GM12878 (cell line): Measurements from ENCODE around the gene NGB. TPM values are rescaled to one million over a fixed set of nuclear protein-coding genes. Genes with fewer than 3 reads are reported as not detected.

Source experiments
- ATAC-seq: fragments of 200-7000 bp; cut with Tn5 transposase; 3 replicates; pipeline ENCODE4 v1.9.1; 2020; ENCODE audit warnings: mild to moderate bottlenecking, moderate library complexity
- BruUV-seq: library from RNA; stranded (reverse); fragments of 400-500 nt; replicated peaks from 2 replicates; lab custom pipeline; 2021; lab: Mats Ljungman, UMichigan
- CTCF ChIA-PET: fragments of 300-600 bp; sonication (Branson Sonifier 250); formaldehyde crosslinking; extraction: SDS; loops from one replicate; lab custom pipeline; 2021; ENCODE audit warnings: inconsistent platforms; lab: Yijun Ruan, JAX
- POLR2A ChIA-PET: fragments of 350-600 bp; formaldehyde crosslinking; extraction: SDS; loops from one replicate; lab custom pipeline; 2021; ENCODE audit warnings: inconsistent platforms; lab: Charles Lee
- RAD21 ChIA-PET: fragments of 300-600 bp; sonication (Branson Sonifier 250); formaldehyde crosslinking; loops from one replicate; lab custom pipeline; 2023; ENCODE audit warnings: antibody characterized with exemption; ENCODE audit not compliant: unreplicated experiment; lab: Charles Lee
- SMC1A ChIA-PET: fragments of 300-600 bp; sonication (Branson Sonifier 250); formaldehyde crosslinking; loops from one replicate; lab custom pipeline; 2023; ENCODE audit not compliant: unreplicated experiment, uncharacterized antibody; lab: Charles Lee
- DNase-seq: peaks from one replicate; pipeline ENCODE4 v3.0.0-alpha.2; 2011; ENCODE audit warnings: low read depth, low spot score
- FAIRE-seq: peaks from 3 replicates; lab custom pipeline; 2011; peaks lifted over from hg19 to GRCh38; lab: Jason Lieb, UNC
- H2AFZ ChIP-seq: 2 replicates; pipeline ENCODE4 v1.6.0; 2011; ENCODE audit warnings: low read depth, low read length, control low read depth; ENCODE audit not compliant: control insufficient read depth
- H3K27ac ChIP-seq: 2 replicates; pipeline ENCODE4 v1.5.1; 2011; ENCODE audit warnings: control low read depth; ENCODE audit not compliant: control insufficient read depth, insufficient read depth
- H3K27me3 ChIP-seq, 2 experiments: replicated peaks in 1 of 2; 2 replicates each; pipeline versions ENCODE4 v1.6.0 to v1.6.1; 2011; ENCODE audit warnings: low read length in 1 of 2; ENCODE audit not compliant: control insufficient read depth in 2 of 2, insufficient read depth in 2 of 2
- H3K36me3 ChIP-seq, 2 experiments: 2 replicates each; pipeline ENCODE4 v1.5.1; 2011; ENCODE audit warnings: low read length in 1 of 2; ENCODE audit not compliant: control insufficient read depth in 2 of 2, insufficient read depth in 2 of 2
- H3K4me1 ChIP-seq: 2 replicates; pipeline ENCODE4 v1.6.1; 2011; ENCODE audit warnings: mild to moderate bottlenecking, low read length, moderate library complexity, mixed read lengths; ENCODE audit not compliant: control insufficient read depth, insufficient read depth
- H3K4me2 ChIP-seq: 2 replicates; pipeline ENCODE4 v1.6.0; 2011; ENCODE audit warnings: control low read depth; ENCODE audit not compliant: control insufficient read depth, insufficient read depth
- H3K4me3 ChIP-seq: fragments of 200-600 bp; sonication (generic); 2 replicates; pipeline ENCODE4 v1.5.1; 2016
- H3K79me2 ChIP-seq: 2 replicates; pipeline ENCODE4 v1.6.0; 2011; ENCODE audit warnings: low read length; ENCODE audit not compliant: control insufficient read depth, insufficient read depth
- H3K9ac ChIP-seq: 2 replicates; pipeline ENCODE4 v1.8.0; 2011; ENCODE audit warnings: low read length, control low read depth, mixed read lengths; ENCODE audit not compliant: control insufficient read depth, insufficient read depth
- H3K9me3 ChIP-seq: replicated peaks from 3 replicates; pipeline ENCODE4 v1.5.1; 2011; ENCODE audit warnings: mild to moderate bottlenecking, low read length; ENCODE audit not compliant: control insufficient read depth, insufficient read depth
- H4K20me1 ChIP-seq: 2 replicates; pipeline ENCODE4 v1.6.0; 2011; ENCODE audit not compliant: control insufficient read depth, insufficient read depth
- ATF3 ChIP-seq: IDR thresholded peaks from 2 replicates; pipeline ENCODE4 v1.6.1; 2011; ENCODE audit warnings: low read depth, mild to moderate bottlenecking, low read length, moderate library complexity, borderline replicate concordance; ENCODE audit errors: extremely low read depth
- FOS ChIP-seq: IDR thresholded peaks from 3 replicates; pipeline ENCODE4 v1.6.1; 2011; ENCODE audit warnings: borderline replicate concordance; ENCODE audit not compliant: insufficient read length; ENCODE audit errors: extremely low read depth
- HCFC1 ChIP-seq: fragments of 150-350 bp; IDR thresholded peaks from 2 replicates; pipeline ENCODE4 v1.6.1; 2014; ENCODE audit warnings: low read length
- PAX8 ChIP-seq: fragments of 450-650 bp; IDR thresholded peaks from 2 replicates; pipeline ENCODE4 v1.6.1; 2017; ENCODE audit warnings: mild to moderate bottlenecking, moderate library complexity
- POLR2AphosphoS2 ChIP-seq: IDR thresholded peaks from 2 replicates; pipeline ENCODE4 v1.6.1; 2011; ENCODE audit warnings: low read depth, mild to moderate bottlenecking, low read length, improper control_type of control experiment, moderate library complexity
- POLR2AphosphoS5 ChIP-seq: IDR thresholded peaks from 2 replicates; pipeline ENCODE4 v1.6.1; 2011; ENCODE audit warnings: mild to moderate bottlenecking, low read length, inconsistent platforms
- PRDM15 ChIP-seq: fragments of 450-650 bp; formaldehyde crosslinking; IDR thresholded peaks from 2 replicates; pipeline ENCODE4 v1.4.0; 2020; ENCODE audit warnings: mild to moderate bottlenecking, moderate library complexity
- SP1 ChIP-seq: IDR thresholded peaks from one replicate; pipeline ENCODE4 v1.6.1; 2011; ENCODE audit warnings: low read depth, low read length
- SUPT20H ChIP-seq: IDR thresholded peaks from 2 replicates; pipeline ENCODE4 v1.6.1; 2011; ENCODE audit warnings: low read depth, mild to moderate bottlenecking, low read length, moderate library complexity, borderline replicate concordance; ENCODE audit not compliant: control insufficient read depth
- SUZ12 ChIP-seq: fragments of 200-600 bp; sonication (generic); IDR thresholded peaks from one replicate; pipeline ENCODE4 v1.6.1; 2018; ENCODE audit warnings: antibody characterized with exemption, mild to moderate bottlenecking; ENCODE audit not compliant: unreplicated experiment
- TAF1 ChIP-seq: IDR thresholded peaks from 2 replicates; pipeline ENCODE4 v1.6.1; 2011; ENCODE audit warnings: mild to moderate bottlenecking, low read depth, low read length, borderline replicate concordance
- ZSCAN29 ChIP-seq: fragments of 450-650 bp; IDR thresholded peaks from 2 replicates; pipeline ENCODE4 v1.6.1; 2017; ENCODE audit warnings: mild to moderate bottlenecking, moderate library complexity
- WGBS: methylation state at CpG from one replicate; pipeline ENCODE4 v1.1.6; 2016; ENCODE audit warnings: low lambda C conversion rate; ENCODE audit not compliant: insufficient replicate concordance, insufficient coverage; ENCODE audit errors: missing lambda C conversion rate; 5-methylcytosine and 5-hydroxymethylcytosine counted together
- in situ Hi-C: fragments of 300-500 bp; cut with MboI; formaldehyde crosslinking; loops from 9 replicates; pipeline ENCODE4 v1.14.3; 2018; ENCODE audit warnings: mixed read lengths
- intact Hi-C: fragments of 100-400 bp; cut with micrococcal nuclease; formaldehyde crosslinking; loops from one replicate; pipeline ENCODE4 v1.14.2; 2022; ENCODE audit not compliant: unreplicated experiment
- polyA plus RNA-seq, 11 experiments: library from polyadenylated mRNA; depleted of rRNA in 4 of 11; unstranded in 6 of 11; stranded (reverse) in 5 of 11; fragments of >200 nt; fragmentation: Nextera tagmentation in 4 of 11; fragmentation: Illumina TruSeq in 1 of 11; extraction: Ambion mirVana in 4 of 11; extraction: Trizol in 1 of 11; gene quantifications; 1 replicate in 1 of 11; 2 replicates in 10 of 11; pipeline versions ENCODE4 v1.2.1 to v1.2.3, GENCODE V29; 2011 to 2016; ENCODE audit warnings: inconsistent platforms in 2 of 11, missing spikeins in 2 of 11, low read depth in 1 of 11
- total RNA-seq, 4 experiments: library from RNA; depleted of rRNA in 3 of 4; stranded (reverse); fragments of >200 nt in 3 of 4; fragmentation: Illumina TruSeq in 1 of 4; extraction: Trizol in 1 of 4; gene quantifications; 2 replicates each; pipeline versions ENCODE4 v1.2.1 to v1.2.3, GENCODE V29; 2013 to 2021

The NGB gene
- total and polyA plus RNA-seq, 10 of the 15 experiments (the other 5 are each of a cell fraction or from before 2014, with no cell fraction given), result 0.19 TPM; not detected in 9

- FAIRE-seq (no peak), ATAC-seq (no peak), DNase-seq (no peak)
- Histone ChIP-seq H3K27ac (no peak overlapping the region), H3K9ac (no peak overlapping the region), H2AFZ (no peak overlapping the region), H3K36me3 (no peaks in the 10 kb centered on the region), H3K4me3 (no peak overlapping the region), H4K20me1 (no peaks in the 10 kb centered on the region), H3K9me3 (no peaks in the 10 kb centered on the region), H3K4me2 (no peak overlapping the region), H3K27me3 (peaks cover 0 to 8% of the 10 kb centered on the region in 2 experiments; a peak in 3 of 4 replicates), H3K79me2 (no peaks in the 10 kb centered on the region), H3K4me1 (no peaks in the 10 kb centered on the region)
- CTCF ChIA-PET, result no interaction called here
- WGBS, result 0% methylated on average over 2 of the region's 2 CpGs
- no peak for TF ChIP-seq POLR2AphosphoS2
- no peak for TF ChIP-seq POLR2AphosphoS5
- TF ChIP-seq ZSCAN29, result no peak
- no peak for TF ChIP-seq PAX8
- no peak for TF ChIP-seq FOS
- TF ChIP-seq PRDM15 (CRISPR knock-in tag), result no peak
- no peak for TF ChIP-seq SUPT20H
- TF ChIP-seq TAF1, result no peak
- no peak for TF ChIP-seq ATF3
- no peak for TF ChIP-seq SUZ12
- TF ChIP-seq SP1, result no peak
- TF ChIP-seq HCFC1, result no peak
- BruUV-seq, result no TSS peak
- in situ Hi-C loops, result no loop called here
- RAD21 ChIA-PET, result no interaction called here
- intact Hi-C loops, result no loop called here
- POLR2A ChIA-PET, result no interaction called here
- SMC1A ChIA-PET, result interaction anchor here (0.6 kb wide), 1 partner anchor 822 kb away, joined by 4 read pairs; no protein-coding TSS in a partner anchor
Measured at GRCh38 chr14:77265187-77265515, 5.9 kb downstream of the NGB start.
